Keratinocyte (primary cell): ENCODE data around the gene FAAH. TPM values are rescaled to one million over a fixed set of nuclear protein-coding genes. Genes with fewer than 3 reads are reported as not detected.

Experiments used
- DNase-seq: peaks from one replicate; pipeline ENCODE4 v3.0.0-alpha.2; 2011; ENCODE audit warnings: low read depth, missing footprints, low spot score
- FAIRE-seq: peaks from 2 replicates; lab custom pipeline; 2011; peaks lifted over from hg19 to GRCh38; lab: Jason Lieb, UNC
- H2AFZ ChIP-seq: 2 replicates; pipeline ENCODE4 v1.6.0; 2012; ENCODE audit warnings: low read length, control low read depth, inconsistent platforms; ENCODE audit not compliant: control insufficient read depth
- H3K27ac ChIP-seq: 2 replicates; pipeline ENCODE4 v1.5.1; 2011; ENCODE audit warnings: low read length; ENCODE audit not compliant: control insufficient read depth, insufficient read depth
- H3K27me3 ChIP-seq: 3 replicates; pipeline ENCODE4 v1.6.0; 2011; ENCODE audit warnings: low read length; ENCODE audit not compliant: control insufficient read depth, insufficient read depth; ENCODE audit errors: extremely low read depth
- H3K36me3 ChIP-seq, 2 experiments: 2 replicates in 1 of 2; 3 replicates in 1 of 2; pipeline ENCODE4 v1.5.1; 2011; ENCODE audit warnings: low read length in 2 of 2, mild to moderate bottlenecking in 1 of 2; ENCODE audit not compliant: control insufficient read depth in 2 of 2, insufficient read depth in 2 of 2; ENCODE audit errors: extremely low read depth in 1 of 2
- H3K4me1 ChIP-seq: 3 replicates; pipeline ENCODE4 v1.5.1; 2011; ENCODE audit warnings: low read length; ENCODE audit not compliant: control insufficient read depth, insufficient read depth; ENCODE audit errors: extremely low read depth
- H3K4me2 ChIP-seq: 3 replicates; pipeline ENCODE4 v1.6.0; 2011; ENCODE audit warnings: low read depth, low read length; ENCODE audit not compliant: control insufficient read depth, insufficient read depth; ENCODE audit errors: extremely low read depth
- H3K4me3 ChIP-seq, 3 experiments: fragments of 200-600 bp in 1 of 3; sonication (generic) in 1 of 3; 2 replicates in 2 of 3; 3 replicates in 1 of 3; pipeline ENCODE4 v1.5.1; 2011 to 2016; ENCODE audit warnings: low read length in 3 of 3, mild to moderate bottlenecking in 3 of 3, control low read depth in 2 of 3, inconsistent platforms in 1 of 3, low read depth in 1 of 3, mixed read lengths in 1 of 3, mixed run types in 1 of 3, moderate library complexity in 1 of 3; ENCODE audit not compliant: control insufficient read depth in 2 of 3, insufficient read depth in 2 of 3; ENCODE audit errors: extremely low read depth in 1 of 3
- H3K79me2 ChIP-seq: 2 replicates; pipeline ENCODE4 v1.6.0; 2012; ENCODE audit warnings: low read length; ENCODE audit not compliant: control insufficient read depth, insufficient read depth
- H3K9ac ChIP-seq: 3 replicates; pipeline ENCODE4 v1.6.0; 2011; ENCODE audit warnings: low read length; ENCODE audit not compliant: control insufficient read depth, insufficient read depth; ENCODE audit errors: extremely low read depth
- H3K9me1 ChIP-seq: 3 replicates; pipeline ENCODE4 v1.6.0; 2011; ENCODE audit warnings: low read length; ENCODE audit not compliant: control insufficient read depth, insufficient read depth; ENCODE audit errors: extremely low read depth
- H3K9me3 ChIP-seq: 2 replicates; pipeline ENCODE4 v1.5.1; 2012; ENCODE audit warnings: low read depth, low read length; ENCODE audit not compliant: control insufficient read depth
- H4K20me1 ChIP-seq: 3 replicates; pipeline ENCODE4 v1.6.0; 2011; ENCODE audit warnings: low read length; ENCODE audit not compliant: control insufficient read depth, insufficient read depth; ENCODE audit errors: extremely low read depth
- EZH2 ChIP-seq: IDR thresholded peaks from one replicate; pipeline ENCODE4 v1.6.1; 2012; ENCODE audit warnings: inconsistent platforms, mild to moderate bottlenecking, low read length, moderate library complexity
- dilution Hi-C: fragments of 300-500 bp; cut with MboI; formaldehyde crosslinking; loops from one replicate; pipeline ENCODE4 v1.7.0; 2020; ENCODE audit warnings: low sequenced_read_pairs; ENCODE audit not compliant: extremely low pct_ligation_motif_present
- polyA plus RNA-seq, 5 experiments: library from polyadenylated mRNA; depleted of rRNA in 3 of 5; stranded (reverse) in 3 of 5; stranded (forward) in 1 of 5; unstranded in 1 of 5; fragments of >200 nt; gene quantifications; 1 replicate in 1 of 5; 2 replicates in 3 of 5; 3 replicates in 1 of 5; pipeline versions ENCODE4 v1.2.1 to v1.2.3, GENCODE V29; 2011 to 2012; ENCODE audit warnings: missing spikeins in 2 of 5, low read depth in 1 of 5, low replicate concordance in 1 of 5
- TF ChIP-seq, protein P1 (sequence below), 3 experiments: IDR thresholded peaks in 1 of 3; conservative IDR thresholded peaks in 1 of 3; optimal IDR thresholded peaks in 1 of 3; 2 replicates in 2 of 3; 3 replicates in 1 of 3; pipeline versions ENCODE3 to v1.5.1; 2011; ENCODE audit warnings: low read length in 3 of 3, mild to moderate bottlenecking in 3 of 3, moderate library complexity in 2 of 3, control low read depth in 1 of 3, inconsistent platforms in 1 of 3; ENCODE audit not compliant: insufficient read depth in 2 of 3; ENCODE audit errors: extremely low read depth in 1 of 3

FAAH gene
- polyA plus RNA-seq, 1 donor (not counting 4 experiments of a cell fraction or from before 2014, with no cell fraction given) = 5.3 TPM

DNA sequence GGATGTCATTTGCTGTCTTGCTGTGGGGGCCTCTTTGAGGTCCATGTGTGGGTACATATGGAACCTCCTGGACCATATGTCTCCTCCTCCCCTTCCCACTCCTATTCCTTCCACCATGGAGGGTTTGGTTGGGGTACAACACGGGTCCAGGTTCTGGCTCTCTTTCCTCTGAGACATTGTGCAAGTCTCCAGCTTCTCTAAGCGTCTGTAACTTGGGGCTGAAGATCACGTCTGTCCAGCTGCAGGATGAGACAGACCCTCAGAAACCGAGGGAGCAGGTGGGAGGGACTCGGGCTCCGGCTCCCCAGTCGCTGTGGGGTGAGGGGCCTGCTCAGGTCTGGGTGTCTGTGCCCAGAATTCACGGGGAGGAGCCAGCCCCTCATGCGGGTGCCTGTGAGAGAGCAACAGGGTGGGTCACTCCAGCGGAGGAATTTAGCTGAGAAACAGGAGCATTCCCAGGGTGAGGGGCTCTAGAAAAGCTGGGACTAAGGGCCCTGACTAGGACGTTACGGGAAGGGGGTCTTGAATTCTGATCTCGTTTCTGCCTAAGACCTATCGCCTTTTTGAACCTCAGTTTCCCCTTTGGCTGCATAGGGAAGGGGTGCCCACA lies 53.5 kb downstream of the FAAH start:
- TF ChIP-seq, protein P1, sequence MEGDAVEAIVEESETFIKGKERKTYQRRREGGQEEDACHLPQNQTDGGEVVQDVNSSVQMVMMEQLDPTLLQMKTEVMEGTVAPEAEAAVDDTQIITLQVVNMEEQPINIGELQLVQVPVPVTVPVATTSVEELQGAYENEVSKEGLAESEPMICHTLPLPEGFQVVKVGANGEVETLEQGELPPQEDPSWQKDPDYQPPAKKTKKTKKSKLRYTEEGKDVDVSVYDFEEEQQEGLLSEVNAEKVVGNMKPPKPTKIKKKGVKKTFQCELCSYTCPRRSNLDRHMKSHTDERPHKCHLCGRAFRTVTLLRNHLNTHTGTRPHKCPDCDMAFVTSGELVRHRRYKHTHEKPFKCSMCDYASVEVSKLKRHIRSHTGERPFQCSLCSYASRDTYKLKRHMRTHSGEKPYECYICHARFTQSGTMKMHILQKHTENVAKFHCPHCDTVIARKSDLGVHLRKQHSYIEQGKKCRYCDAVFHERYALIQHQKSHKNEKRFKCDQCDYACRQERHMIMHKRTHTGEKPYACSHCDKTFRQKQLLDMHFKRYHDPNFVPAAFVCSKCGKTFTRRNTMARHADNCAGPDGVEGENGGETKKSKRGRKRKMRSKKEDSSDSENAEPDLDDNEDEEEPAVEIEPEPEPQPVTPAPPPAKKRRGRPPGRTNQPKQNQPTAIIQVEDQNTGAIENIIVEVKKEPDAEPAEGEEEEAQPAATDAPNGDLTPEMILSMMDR (optimal IDR thresholded peaks at IDR 0.05 in 1 of 3, IDR thresholded peaks at IDR 0.05 in 1 of 3, conservative IDR thresholded peaks at IDR 0.05 in 1 of 3; ENCODE audit: extremely low read depth in 1 of 3, insufficient read depth in 2 of 3, low read length in 3 of 3) = no peak
- TF ChIP-seq EZH2 = no peak
- dilution Hi-C loops = no loop called here
- H4K20me1 ChIP-seq = no peaks in the 10 kb centered on the region
- H3K27ac ChIP-seq = no peak overlapping the region
- no peaks in the 10 kb centered on the region for H3K36me3 ChIP-seq
- H3K9ac ChIP-seq = no peak overlapping the region
- peak overlapping the region; percentile 17 for H3K4me2 ChIP-seq
- no peaks in the 10 kb centered on the region for H3K9me3 ChIP-seq
- DNase-seq (no peak), FAIRE-seq (no peak)
- no peaks in the 10 kb centered on the region for H3K9me1 ChIP-seq
- peaks cover 61% of the 10 kb centered on the region for H3K27me3 ChIP-seq
- no peaks in the 10 kb centered on the region for H3K4me1 ChIP-seq
- H3K79me2 ChIP-seq = no peaks in the 10 kb centered on the region
- no peak overlapping the region for H2AFZ ChIP-seq
- H3K4me3 ChIP-seq = no peak overlapping the region

DNA sequence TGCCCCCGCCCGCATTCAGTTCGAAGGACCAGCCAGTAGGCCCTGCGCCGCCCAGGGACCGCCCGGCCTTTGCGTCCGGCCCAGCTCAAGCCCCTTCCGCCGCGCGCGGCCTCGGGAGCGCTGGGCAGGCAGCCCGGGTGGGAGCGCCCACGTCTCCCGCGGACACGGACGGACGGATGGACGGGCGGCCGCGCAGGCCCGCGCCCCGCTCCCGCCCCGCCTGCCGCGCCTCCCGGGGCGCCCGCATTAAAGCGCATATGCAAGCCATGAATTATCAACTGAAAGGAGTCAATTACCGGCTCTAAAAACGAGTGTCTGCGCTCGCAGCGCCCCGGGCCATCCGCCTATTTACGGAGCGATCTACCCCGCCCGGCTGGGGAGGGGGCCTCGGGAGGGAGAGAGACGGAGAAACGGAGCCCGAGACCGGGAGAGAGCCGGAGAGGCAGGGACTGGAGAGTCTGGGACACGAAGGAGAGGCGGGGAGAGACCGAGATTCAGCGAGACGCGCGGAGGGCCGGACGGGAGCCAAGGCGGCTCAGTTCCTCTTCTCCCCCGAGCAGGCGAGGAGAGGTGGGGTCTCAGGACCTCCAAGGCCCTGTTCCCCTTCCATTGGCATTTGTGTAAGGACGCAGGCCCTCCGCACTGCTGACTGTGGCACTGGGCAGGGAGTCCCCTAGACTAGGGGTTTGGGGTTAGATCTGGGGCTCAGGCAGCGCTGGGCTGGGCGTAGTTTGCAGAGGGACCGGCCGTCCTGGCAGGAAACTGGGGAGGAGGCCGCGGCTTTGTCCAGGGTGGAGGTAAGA lies 54.2 kb downstream of the FAAH start:
- Histone ChIP-seq H3K36me3 (no peaks in the 10 kb centered on the region), H3K4me1 (no peaks in the 10 kb centered on the region), H3K9me3 (no peaks in the 10 kb centered on the region), H3K4me2 (peak overlapping the region; percentile 17), H3K9me1 (no peaks in the 10 kb centered on the region), H2AFZ (no peak overlapping the region), H3K27ac (no peak overlapping the region), H4K20me1 (no peaks in the 10 kb centered on the region), H3K9ac (no peak overlapping the region), H3K4me3 (no peak overlapping the region), H3K79me2 (no peaks in the 10 kb centered on the region), H3K27me3 (peaks cover 68% of the 10 kb centered on the region)
- FAIRE-seq = no peak
- TF ChIP-seq EZH2 = peak; percentile 81
- TF ChIP-seq, protein P1 (optimal IDR thresholded peaks at IDR 0.05 in 1 of 3, IDR thresholded peaks at IDR 0.05 in 1 of 3, conservative IDR thresholded peaks at IDR 0.05 in 1 of 3; ENCODE audit: extremely low read depth in 1 of 3, insufficient read depth in 2 of 3, low read length in 3 of 3) = no peak
- no peak for DNase-seq
- dilution Hi-C loops = no loop called here
